DMS79 treated with DMSO at 0.1 percent for 48 hours (cell line): Measurements from ENCODE around the gene SQSTM1.
"Not testable (repeated sequence)": the region's sequence is repeated elsewhere in the genome, so short reads cannot be mapped to it uniquely, and the experiment has no call there.

Source experiments
- DNase-seq: peaks from one replicate; lab custom pipeline; 2025; lab: John Stamatoyannopoulos, UW

The SQSTM1 gene

GRCh38 chr5:179820483-179821297, at the start of gene SQSTM1:
TSS of gene SQSTM1 (plus strand) at chr5:179820905. CDS start at chr5:179820937, 32 bp downstream.
- DNase-seq, result peak; percentile 56

- DNase-seq, result no peak
Observed at GRCh38 chr5:179771311-179771895, 49.3 kb upstream of the SQSTM1 start.

GRCh38 chr5:179772351-179772750, 48.4 kb upstream of the SQSTM1 start:
- DNase-seq, result no peak

GRCh38 chr5:179773686-179774040, 47.0 kb upstream of the SQSTM1 start:
- no peak for DNase-seq

GRCh38 chr5:179774442-179774841, 46.3 kb upstream of the SQSTM1 start:
- DNase-seq, result no peak

- no peak for DNase-seq
Observed at GRCh38 chr5:179776411-179776938, 44.2 kb upstream of the SQSTM1 start.

- DNase-seq, result no peak
Observed at GRCh38 chr5:179777456-179777855, 43.2 kb upstream of the SQSTM1 start.

- no peak for DNase-seq
Observed at GRCh38 chr5:179777909-179778308, 42.8 kb upstream of the SQSTM1 start.

GRCh38 chr5:179778591-179778990, 42.1 kb upstream of the SQSTM1 start:
- no peak for DNase-seq

GRCh38 chr5:179779826-179780225, 40.9 kb upstream of the SQSTM1 start:
- no peak for DNase-seq

- no peak for DNase-seq
Observed at GRCh38 chr5:179780362-179780761, 40.3 kb upstream of the SQSTM1 start.

GRCh38 chr5:179781846-179782245, 38.9 kb upstream of the SQSTM1 start:
- no peak for DNase-seq

- no peak for DNase-seq
Observed at GRCh38 chr5:179783128-179783527, 37.6 kb upstream of the SQSTM1 start.

GRCh38 chr5:179786861-179787260, 33.8 kb upstream of the SQSTM1 start:
- no peak for DNase-seq

GRCh38 chr5:179788193-179788854, 32.4 kb upstream of the SQSTM1 start:
- DNase-seq, result no peak

GRCh38 chr5:179789278-179789677, 31.4 kb upstream of the SQSTM1 start:
- DNase-seq, result not testable (repeated sequence)

GRCh38 chr5:179791881-179792611, 28.7 kb upstream of the SQSTM1 start:
- no peak for DNase-seq

- DNase-seq, result no peak
Observed at GRCh38 chr5:179792612-179793467, 27.9 kb upstream of the SQSTM1 start.

GRCh38 chr5:179793468-179794139, 27.1 kb upstream of the SQSTM1 start, which contains the start of gene LTC4S:
TSS of gene LTC4S (plus strand) at chr5:179793986. CDS start at chr5:179794081, 95 bp downstream.
- no peak for DNase-seq

- no peak for DNase-seq
Observed at GRCh38 chr5:179794171-179794570, 26.5 kb upstream of the SQSTM1 start.

- DNase-seq, result no peak
Observed at GRCh38 chr5:179794575-179794974, 26.1 kb upstream of the SQSTM1 start.
